ENCODE data around the gene PTPN20.

- no peak for TF ChIP-seq ARID4B (CRISPR knock-in tag; IDR thresholded peaks at IDR 0.05; ENCODE audit: borderline replicate concordance)
- no peak for TF ChIP-seq ZNF423 (CRISPR knock-in tag; IDR thresholded peaks at IDR 0.05)
- TF ChIP-seq CTCF (IDR thresholded peaks at IDR 0.05): no peak
- TF ChIP-seq ZNF512 (CRISPR knock-in tag; IDR thresholded peaks at IDR 0.05; ENCODE audit: borderline replicate concordance): no peak
- TF ChIP-seq ZNF232 (CRISPR knock-in tag; IDR thresholded peaks at IDR 0.05): no peak
- TF ChIP-seq ATF3 (CRISPR knock-in tag; conservative IDR thresholded peaks at IDR 0.05): no peak
Observed at GRCh38 chr10:47040041-47040491, 128.8 kb downstream of the PTPN20 start.

Measured in WTC11 (cell line).